ENCODE results near the gene ZNF827. TPM values are rescaled to one million over a fixed set of nuclear protein-coding genes. Genes with fewer than 3 reads are reported as not detected.

Gene ZNF827
- total and polyA plus RNA-seq, 2 of the 13 experiments (the other 11 are each of a cell fraction or from before 2014, with no cell fraction given), result 2.8 TPM

DNA sequence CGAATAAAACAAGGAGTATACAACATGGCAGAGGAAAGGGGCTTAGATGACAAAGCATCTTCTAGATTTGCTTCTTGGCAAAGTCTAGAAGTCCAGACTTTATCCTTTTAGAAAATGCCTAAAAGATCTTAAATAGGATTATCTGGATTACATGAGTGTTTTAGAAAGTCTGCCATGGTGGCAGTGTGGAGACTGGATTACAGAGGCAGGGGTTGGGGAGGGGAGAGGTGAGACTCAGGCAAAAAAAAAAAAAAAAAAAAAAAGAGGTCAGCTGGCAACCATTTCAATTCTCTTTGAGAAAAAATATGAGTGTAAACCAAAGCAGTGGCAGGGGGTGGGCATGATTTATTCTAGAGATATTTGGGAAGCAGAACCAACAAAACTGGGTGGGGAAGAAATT lies 17.4 kb downstream of the ZNF827 start:
- Histone ChIP-seq H3K9me3 (ENCODE audit: low read length) (no peaks in the 10 kb centered on the region), H3K9ac (ENCODE audit: insufficient read depth, low read depth, low read length) (no peak overlapping the region), H3K27me3 (ENCODE audit: control insufficient read depth in 1 of 2, insufficient read depth in 2 of 2, low read length in 2 of 2) (no peaks in the 10 kb centered on the region), H3K4me3 (replicated peaks in 1 of 3; ENCODE audit: insufficient read depth in 1 of 3, low read depth in 2 of 3, low read length in 3 of 3) (no peak overlapping the region), H2AFZ (ENCODE audit: low read length) (no peak overlapping the region), H3K27ac (ENCODE audit: extremely low read length, insufficient read depth, low read length) (no peak overlapping the region), H3K36me3 (replicated peaks in 1 of 2; ENCODE audit: control insufficient read depth in 1 of 2, insufficient read depth in 2 of 2, low read length in 2 of 2) (no peaks in the 10 kb centered on the region), H4K20me1 (ENCODE audit: insufficient read depth, low read length) (no peaks in the 10 kb centered on the region), H3K4me1 (ENCODE audit: insufficient read depth, low read length) (no peaks in the 10 kb centered on the region), H3K79me2 (ENCODE audit: insufficient read depth, low read length) (no peaks in the 10 kb centered on the region), H3K4me2 (ENCODE audit: low read depth, low read length) (no peak overlapping the region)
- WGBS (ENCODE audit: low lambda C conversion rate), result 97% methylated on average over 1 of the region's 1 CpG
- ATAC-seq (no peak), DNase-seq (ENCODE audit: low spot score) (no peak), FAIRE-seq (no peak)
- in situ Hi-C loops (cut with HindIII; ENCODE audit: extremely low pct_ligation_motif_present, low pct_unique_long_range_greater_than_20kb), result no loop called here
- CTCF ChIA-PET (ENCODE audit: low intra/inter-chr PET ratio, low total read pairs), result no interaction called here
- POLR2A ChIA-PET, result no interaction called here
- intact Hi-C loops (cut with micrococcal nuclease; ENCODE audit: unreplicated experiment), result no loop called here
- BruUV-seq (replicated peaks), result no TSS peak
- TF ChIP-seq, protein P1, sequence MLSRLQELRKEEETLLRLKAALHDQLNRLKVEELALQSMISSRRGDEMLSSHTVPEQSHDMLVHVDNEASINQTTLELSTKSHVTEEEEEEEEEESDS (CRISPR knock-in tag; IDR thresholded peaks at IDR 0.05; ENCODE audit: borderline replicate concordance), result no peak
- TF ChIP-seq REPIN1 (CRISPR knock-in tag; IDR thresholded peaks at IDR 0.05; ENCODE audit: borderline replicate concordance, low read depth) (no peak), FLYWCH1 (CRISPR knock-in tag; IDR thresholded peaks at IDR 0.05) (no peak), SNRNP70 (IDR thresholded peaks at IDR 0.05; ENCODE audit: low read depth, low read length) (no peak), ZFX (CRISPR knock-in tag; IDR thresholded peaks at IDR 0.05; ENCODE audit: low read depth) (no peak), ZFP1 (CRISPR knock-in tag; IDR thresholded peaks at IDR 0.05) (no peak), ZSCAN12 (CRISPR knock-in tag; IDR thresholded peaks at IDR 0.05) (no peak), ZNF737 (CRISPR knock-in tag; IDR thresholded peaks at IDR 0.05; ENCODE audit: borderline replicate concordance) (no peak), KDM6A (CRISPR knock-in tag; IDR thresholded peaks at IDR 0.05; ENCODE audit: low read depth) (no peak), ZNF552 (CRISPR knock-in tag; IDR thresholded peaks at IDR 0.05; ENCODE audit: borderline replicate concordance) (no peak), ZBTB8A (CRISPR knock-in tag; IDR thresholded peaks at IDR 0.05; ENCODE audit: borderline replicate concordance, low read depth) (no peak), EED (CRISPR knock-in tag; IDR thresholded peaks at IDR 0.05) (no peak), ZKSCAN5 (CRISPR knock-in tag; IDR thresholded peaks at IDR 0.05) (no peak), POLR2G (IDR thresholded peaks at IDR 0.05; ENCODE audit: low read depth, low read length) (no peak), ZNF382 (CRISPR knock-in tag; IDR thresholded peaks at IDR 0.05; ENCODE audit: borderline replicate concordance) (no peak)
- TF ChIP-seq, protein P2, sequence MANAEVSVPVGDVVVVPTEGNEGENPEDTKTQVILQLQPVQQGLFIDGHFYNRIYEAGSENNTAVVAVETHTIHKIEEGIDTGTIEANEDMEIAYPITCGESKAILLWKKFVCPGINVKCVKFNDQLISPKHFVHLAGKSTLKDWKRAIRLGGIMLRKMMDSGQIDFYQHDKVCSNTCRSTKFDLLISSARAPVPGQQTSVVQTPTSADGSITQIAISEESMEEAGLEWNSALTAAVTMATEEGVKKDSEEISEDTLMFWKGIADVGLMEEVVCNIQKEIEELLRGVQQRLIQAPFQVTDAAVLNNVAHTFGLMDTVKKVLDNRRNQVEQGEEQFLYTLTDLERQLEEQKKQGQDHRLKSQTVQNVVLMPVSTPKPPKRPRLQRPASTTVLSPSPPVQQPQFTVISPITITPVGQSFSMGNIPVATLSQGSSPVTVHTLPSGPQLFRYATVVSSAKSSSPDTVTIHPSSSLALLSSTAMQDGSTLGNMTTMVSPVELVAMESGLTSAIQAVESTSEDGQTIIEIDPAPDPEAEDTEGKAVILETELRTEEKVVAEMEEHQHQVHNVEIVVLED (CRISPR knock-in tag; IDR thresholded peaks at IDR 0.05; ENCODE audit: borderline replicate concordance), result no peak
- TF ChIP-seq, protein P3, sequence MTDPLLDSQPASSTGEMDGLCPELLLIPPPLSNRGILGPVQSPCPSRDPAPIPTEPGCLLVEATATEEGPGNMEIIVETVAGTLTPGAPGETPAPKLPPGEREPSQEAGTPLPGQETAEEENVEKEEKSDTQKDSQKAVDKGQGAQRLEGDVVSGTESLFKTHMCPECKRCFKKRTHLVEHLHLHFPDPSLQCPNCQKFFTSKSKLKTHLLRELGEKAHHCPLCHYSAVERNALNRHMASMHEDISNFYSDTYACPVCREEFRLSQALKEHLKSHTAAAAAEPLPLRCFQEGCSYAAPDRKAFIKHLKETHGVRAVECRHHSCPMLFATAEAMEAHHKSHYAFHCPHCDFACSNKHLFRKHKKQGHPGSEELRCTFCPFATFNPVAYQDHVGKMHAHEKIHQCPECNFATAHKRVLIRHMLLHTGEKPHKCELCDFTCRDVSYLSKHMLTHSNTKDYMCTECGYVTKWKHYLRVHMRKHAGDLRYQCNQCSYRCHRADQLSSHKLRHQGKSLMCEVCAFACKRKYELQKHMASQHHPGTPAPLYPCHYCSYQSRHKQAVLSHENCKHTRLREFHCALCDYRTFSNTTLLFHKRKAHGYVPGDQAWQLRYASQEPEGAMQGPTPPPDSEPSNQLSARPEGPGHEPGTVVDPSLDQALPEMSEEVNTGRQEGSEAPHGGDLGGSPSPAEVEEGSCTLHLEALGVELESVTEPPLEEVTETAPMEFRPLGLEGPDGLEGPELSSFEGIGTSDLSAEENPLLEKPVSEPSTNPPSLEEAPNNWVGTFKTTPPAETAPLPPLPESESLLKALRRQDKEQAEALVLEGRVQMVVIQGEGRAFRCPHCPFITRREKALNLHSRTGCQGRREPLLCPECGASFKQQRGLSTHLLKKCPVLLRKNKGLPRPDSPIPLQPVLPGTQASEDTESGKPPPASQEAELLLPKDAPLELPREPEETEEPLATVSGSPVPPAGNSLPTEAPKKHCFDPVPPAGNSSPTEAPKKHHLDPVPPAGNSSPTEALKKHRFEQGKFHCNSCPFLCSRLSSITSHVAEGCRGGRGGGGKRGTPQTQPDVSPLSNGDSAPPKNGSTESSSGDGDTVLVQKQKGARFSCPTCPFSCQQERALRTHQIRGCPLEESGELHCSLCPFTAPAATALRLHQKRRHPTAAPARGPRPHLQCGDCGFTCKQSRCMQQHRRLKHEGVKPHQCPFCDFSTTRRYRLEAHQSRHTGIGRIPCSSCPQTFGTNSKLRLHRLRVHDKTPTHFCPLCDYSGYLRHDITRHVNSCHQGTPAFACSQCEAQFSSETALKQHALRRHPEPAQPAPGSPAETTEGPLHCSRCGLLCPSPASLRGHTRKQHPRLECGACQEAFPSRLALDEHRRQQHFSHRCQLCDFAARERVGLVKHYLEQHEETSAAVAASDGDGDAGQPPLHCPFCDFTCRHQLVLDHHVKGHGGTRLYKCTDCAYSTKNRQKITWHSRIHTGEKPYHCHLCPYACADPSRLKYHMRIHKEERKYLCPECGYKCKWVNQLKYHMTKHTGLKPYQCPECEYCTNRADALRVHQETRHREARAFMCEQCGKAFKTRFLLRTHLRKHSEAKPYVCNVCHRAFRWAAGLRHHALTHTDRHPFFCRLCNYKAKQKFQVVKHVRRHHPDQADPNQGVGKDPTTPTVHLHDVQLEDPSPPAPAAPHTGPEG (CRISPR knock-in tag; IDR thresholded peaks at IDR 0.05), result no peak
- TF ChIP-seq, protein P4, sequence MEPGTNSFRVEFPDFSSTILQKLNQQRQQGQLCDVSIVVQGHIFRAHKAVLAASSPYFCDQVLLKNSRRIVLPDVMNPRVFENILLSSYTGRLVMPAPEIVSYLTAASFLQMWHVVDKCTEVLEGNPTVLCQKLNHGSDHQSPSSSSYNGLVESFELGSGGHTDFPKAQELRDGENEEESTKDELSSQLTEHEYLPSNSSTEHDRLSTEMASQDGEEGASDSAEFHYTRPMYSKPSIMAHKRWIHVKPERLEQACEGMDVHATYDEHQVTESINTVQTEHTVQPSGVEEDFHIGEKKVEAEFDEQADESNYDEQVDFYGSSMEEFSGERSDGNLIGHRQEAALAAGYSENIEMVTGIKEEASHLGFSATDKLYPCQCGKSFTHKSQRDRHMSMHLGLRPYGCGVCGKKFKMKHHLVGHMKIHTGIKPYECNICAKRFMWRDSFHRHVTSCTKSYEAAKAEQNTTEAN (CRISPR knock-in tag; conservative IDR thresholded peaks at IDR 0.05), result no peak

Data from HepG2 (cell line).